Effector CD4-positive, alpha-beta T cell (primary cell): ENCODE results near the gene NUDT13.

Experiments used
- DNase-seq: peaks from one replicate; pipeline ENCODE4 v3.0.0-alpha.2; 2020
- total RNA-seq: gene quantifications from one replicate; lab custom pipeline; 2026; lab: John Stamatoyannopoulos, UW

NUDT13 gene
- 1.9 reads per million, percentile 2 among the genes with 10 or more reads in this experiment for total RNA-seq

DNA sequence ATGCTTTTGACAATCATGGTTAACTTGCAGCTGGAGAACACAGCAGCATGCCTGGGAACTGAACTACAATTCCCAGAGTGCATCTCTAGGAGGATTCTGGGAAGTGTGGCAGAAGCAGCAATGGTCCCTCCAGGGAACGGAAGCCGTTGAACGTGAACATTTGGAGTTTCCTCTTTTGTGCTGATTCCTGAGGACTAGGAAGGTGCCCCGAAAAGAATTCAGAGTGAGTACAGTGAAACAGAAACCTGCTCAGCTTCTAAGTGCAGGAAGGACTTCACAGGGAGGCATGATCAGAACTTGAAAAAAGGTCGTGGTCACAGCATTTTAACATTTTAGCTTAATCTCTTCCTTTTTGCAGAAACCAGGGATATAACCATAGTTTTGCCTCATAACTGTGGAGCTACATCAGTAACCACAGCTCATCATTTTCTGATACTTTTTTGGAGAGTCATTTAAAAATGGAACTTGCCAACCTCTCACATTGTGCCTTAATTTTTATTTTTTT lies at the start of gene NUDT13:
Gene NUDT13, plus strand, starts transcription at position 111 of the 505 bp plus-strand sequence. CDS start 3,911 bp downstream, outside the sequence.
- DNase-seq: peak; percentile 47

DNA sequence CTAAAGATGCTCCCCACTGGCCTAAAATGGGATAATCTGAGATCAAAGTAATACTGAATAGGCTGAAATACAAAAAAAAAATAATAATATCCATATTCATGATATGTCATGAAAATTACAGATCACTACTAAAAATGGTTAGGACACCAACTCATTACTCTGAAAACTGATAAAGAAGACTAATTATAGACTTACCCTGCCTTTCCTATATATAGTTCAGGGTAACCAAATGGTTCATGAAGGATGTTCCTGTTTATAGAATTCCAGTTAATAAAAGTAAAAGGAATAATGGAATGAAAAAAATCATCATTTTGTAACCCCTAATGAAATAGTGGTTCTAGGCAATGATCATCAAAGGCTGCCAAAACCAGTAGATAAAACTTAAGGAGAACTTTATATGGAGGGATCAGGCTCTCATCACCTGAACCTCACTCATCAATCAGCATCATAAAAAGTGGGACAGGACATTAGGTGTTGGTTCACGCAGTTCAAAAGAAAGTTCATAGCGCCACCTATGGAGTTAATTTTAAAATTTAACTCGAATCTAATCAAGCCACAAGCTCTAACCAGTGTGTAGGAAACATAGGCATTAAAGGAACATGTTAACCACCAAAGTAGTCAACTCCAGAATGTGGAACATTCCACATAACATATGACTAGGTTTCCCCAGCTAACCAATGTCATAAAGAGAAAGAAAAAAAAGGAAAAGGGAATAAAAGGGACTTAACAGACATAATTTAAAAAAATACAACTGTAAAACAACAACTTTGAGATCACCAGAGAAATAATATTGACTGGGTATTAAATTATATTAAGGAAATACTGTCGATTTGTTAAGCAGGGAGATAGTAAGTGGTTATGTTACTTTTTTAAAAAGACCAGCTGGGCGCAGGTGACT lies 49.3 kb upstream of the NUDT13 start:
- DNase-seq: no peak

- no peak for DNase-seq
Measured at GRCh38 chr10:73061743-73062142, 48.5 kb upstream of the NUDT13 start.

GRCh38 chr10:73065441-73065840 lies 44.8 kb upstream of the NUDT13 start:
- DNase-seq: no peak

- no peak for DNase-seq
Measured at GRCh38 chr10:73073627-73074026, 36.6 kb upstream of the NUDT13 start.

DNA sequence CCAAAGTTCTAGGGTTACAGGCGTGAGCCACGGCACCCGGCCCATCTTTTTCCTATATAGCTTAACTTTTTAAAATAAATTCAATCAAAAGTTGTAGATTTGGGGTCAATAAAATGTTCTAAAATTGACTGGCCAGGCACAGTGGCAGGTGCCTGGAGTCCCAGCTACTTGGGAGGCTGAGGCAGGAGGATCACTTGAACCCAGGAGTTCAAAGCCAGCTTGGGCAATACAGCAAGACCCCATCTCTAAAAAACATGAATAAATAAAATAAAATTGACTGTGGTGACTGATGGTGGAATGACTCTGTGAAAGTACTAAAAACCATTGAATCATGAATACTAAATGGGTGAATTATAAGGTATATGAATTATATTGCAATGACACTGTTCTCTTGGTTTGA lies 34.4 kb upstream of the NUDT13 start:
- DNase-seq: no peak

DNA sequence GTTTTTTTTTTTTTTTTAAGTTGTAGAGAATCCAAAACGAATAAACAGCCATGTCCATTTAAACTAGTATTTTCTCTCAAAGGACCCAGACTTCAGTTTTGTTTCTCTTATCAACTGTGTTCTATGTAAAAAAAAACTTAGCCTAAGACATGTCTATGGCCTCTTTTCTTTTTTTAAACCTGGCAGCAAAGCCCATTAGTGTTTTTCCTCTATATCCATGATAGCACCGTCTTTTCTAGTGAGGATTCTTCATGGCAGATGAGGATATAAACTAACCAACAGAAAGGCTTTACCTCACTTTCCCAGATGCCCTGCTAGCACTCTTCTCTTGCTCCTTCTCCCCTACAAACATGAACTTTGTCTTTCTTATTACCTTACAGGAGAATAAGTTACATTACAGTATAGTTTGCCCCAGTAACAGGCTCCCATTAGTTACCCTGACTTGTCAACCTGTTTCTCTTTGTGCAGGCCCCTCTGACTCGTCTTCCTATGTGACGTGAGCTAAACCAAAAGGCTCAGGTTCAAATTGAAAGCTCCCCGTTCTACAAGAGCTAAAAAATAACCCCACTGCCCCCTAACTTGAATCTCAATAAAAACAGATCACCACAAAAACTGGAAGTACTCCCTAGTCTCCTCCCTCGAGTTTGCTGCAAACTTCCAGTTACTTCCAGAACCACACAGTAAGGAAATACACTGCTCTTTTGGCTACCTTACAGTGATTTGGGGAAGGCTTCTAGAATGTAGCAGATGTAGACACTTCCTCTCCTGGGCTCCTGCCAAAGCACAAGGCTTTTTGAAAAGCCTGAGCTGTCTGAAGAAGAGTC lies 33.7 kb upstream of the NUDT13 start:
- no peak for DNase-seq

GRCh38 chr10:73079779-73080541 lies 30.3 kb upstream of the NUDT13 start:
- no peak for DNase-seq

GRCh38 chr10:73083221-73083620 lies 27.0 kb upstream of the NUDT13 start:
- no peak for DNase-seq

DNA sequence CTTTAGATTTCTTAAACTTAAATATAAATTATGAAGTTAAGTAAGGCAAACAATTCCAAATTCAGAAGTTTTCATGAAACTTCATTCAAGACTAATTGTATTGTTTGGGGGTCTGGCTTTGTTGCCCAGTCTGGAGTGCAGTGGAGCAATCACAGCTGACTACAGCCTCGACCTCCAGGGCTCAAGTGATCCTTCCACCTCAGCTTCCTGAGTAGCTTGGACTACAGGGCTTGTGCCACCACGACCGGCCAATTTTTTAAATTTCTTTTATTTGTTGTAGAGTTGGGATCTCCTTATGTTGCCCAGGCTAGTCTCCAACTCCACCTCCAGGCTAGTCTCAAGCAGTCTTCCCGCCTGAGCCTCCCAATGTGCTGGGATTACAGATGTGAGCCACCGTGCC lies 26.0 kb upstream of the NUDT13 start:
- no peak for DNase-seq

DNA sequence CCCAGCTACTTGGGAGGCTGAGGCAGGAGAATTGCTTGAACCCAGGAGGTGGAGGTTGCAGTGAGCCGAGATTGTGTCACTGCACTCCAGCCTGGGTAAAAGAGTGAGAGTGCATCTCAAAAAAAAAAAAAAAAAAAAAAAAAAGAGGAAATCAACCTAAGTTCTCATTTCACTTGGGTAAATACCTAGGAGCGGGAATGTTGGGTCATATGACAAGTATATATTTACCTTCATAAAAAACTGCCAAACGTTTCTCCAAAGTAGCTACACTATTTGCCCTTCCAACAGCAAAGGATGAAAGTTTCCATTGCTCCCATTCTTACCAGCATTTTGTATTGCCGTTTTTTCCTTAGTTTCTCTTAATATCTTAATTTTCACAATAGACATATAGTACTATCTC lies 23.4 kb upstream of the NUDT13 start:
- DNase-seq: no peak

- no peak for DNase-seq
Measured at GRCh38 chr10:73088304-73088703, 22.0 kb upstream of the NUDT13 start.

DNA sequence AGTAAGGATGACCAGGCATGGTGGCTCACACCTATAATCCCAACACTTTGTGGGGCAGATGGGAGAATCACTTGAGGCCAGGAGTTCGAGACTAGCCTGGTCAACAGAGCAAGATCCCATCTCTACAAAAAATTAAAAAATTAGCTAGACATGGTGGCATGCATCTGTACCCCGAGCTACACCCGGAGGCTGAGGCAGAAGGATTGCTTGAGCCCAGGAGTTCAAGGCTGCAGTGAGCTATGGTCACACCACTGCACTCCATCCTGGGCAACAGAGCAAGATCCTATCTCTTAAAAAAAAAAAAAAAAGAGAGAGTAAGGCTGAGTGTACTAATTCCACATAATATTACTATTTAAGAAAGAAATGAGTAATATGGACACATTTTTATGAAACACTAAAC lies 17.4 kb upstream of the NUDT13 start:
- DNase-seq: no peak

DNA sequence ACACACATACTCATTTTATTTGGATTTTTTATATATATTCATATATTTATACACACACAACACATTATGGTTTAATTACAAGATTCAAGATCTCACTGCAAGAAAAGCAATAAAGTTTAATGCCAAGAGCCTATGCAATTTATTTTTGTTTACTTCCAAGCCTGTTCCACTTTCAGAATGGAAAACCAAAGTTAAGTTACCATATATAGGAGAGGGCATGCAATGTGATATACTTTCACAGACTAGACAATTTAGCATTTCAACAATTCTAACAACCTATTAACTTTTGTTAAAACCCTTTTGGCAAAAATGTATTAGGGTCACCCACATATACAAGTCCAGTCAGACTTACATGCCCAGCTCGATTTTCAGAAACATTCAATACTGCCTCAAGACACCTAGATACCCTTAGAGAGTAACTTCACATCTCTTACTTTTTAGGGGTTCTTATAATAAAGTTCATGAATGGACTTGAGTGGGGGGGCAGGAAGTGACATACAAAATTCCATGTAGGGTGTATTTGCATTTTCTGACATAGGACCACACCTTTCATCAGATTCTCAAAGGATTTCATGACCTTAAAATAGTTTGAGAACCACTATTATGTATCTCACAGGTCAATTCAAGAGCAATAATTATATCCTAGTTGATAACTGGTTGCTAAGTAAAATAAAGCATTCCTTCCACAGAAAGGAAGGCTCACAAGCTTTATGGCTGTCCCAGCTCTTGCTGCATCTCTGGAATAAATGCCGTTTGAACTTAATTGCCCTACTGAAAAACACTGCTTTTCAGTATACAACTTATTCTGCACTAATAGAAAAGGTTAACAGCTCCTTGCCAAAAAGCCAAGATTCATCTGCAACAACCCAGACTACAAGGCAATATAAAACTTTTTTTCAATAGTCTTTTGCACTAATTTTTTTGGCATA lies 16.1 kb upstream of the NUDT13 start:
- no peak for DNase-seq

GRCh38 chr10:73094986-73095480 lies 15.2 kb upstream of the NUDT13 start:
- DNase-seq: no peak

GRCh38 chr10:73095481-73096021 lies 14.7 kb upstream of the NUDT13 start:
- peak; percentile 15 for DNase-seq

GRCh38 chr10:73096041-73096448 lies 14.2 kb upstream of the NUDT13 start:
- DNase-seq: peak; percentile 66

DNA sequence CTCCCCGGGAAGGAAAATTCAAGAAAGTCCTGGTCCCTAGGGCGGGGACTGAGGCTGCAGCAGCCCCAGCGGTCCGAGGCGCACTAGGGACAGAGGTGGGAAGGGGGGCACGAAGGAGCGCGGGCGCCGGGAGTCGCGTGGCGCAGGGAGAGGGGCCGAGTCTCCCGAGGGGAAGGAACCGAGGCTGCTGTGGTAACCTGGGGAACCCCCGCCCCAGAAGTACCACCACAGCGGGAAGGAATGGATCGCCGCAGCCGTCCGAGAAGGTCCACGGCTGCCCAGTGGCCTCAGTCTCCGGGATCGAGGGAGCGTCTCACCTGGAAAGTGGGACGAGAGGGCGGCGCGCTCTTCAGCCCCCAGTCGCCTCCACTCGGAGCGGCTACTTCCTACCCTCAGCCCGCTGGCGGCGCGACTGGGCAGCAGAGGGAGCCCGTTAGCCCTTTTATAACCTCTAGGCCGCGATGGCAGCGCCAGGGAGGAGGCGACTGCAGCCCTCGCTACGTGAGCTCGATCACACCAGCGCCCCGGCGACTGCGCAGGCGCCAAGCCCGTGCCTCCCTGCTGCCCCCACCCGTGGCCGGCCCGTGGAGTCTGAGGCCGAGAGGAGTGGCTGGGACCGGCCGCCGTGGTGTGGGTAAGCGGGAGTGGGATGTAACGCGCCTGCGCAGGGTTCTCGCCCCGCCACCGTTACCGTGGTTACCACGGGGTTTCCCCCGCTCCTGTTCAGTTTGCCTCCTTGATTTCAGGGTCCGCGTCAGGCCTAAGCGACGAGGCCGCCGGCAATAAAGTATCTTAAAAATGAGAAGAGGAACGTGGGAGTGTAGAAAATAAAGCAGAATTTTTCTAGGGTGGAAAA lies 13.6 kb upstream of the NUDT13 start, which contains the start of gene P4HA1:
Gene P4HA1, minus strand, starts transcription at position 418 of the 856 bp plus-strand sequence. CDS start 21,983 bp downstream, outside the sequence.
- peak; percentile 96 for DNase-seq

GRCh38 chr10:73097305-73097670 lies 13.0 kb upstream of the NUDT13 start:
- no peak for DNase-seq

DNA sequence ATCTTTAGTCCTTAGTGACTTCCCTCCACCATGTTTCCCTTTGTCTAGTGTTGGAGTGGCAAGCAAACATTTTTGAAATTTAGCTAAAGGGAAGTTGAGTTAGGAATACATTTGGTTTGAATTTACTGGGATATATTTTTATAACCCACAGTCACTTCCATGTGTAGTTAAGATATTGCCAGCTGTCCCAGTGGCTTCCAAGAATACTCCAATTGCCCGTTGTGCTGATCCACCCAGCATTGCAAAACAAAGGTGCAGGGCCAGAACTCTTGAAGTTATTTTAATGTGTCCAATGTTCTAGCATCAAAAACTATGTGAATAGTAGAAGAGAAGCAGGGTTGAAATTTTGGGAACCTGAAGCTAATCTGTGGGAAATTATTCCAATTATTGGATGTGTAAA lies 11.1 kb upstream of the NUDT13 start:
- DNase-seq: no peak
